KMS-11 (cell line): ENCODE results near the gene RNF166.

Experiments
- H2AFZ ChIP-seq: fragments of 200-600 bp; sonication (generic); 2 replicates; pipeline ENCODE4 v1.6.1; 2016; ENCODE audit warnings: antibody characterized with exemption, mixed run types, low read depth
- H3K27ac ChIP-seq: fragments of 200-600 bp; sonication (generic); 2 replicates; pipeline ENCODE4 v1.6.1; 2016; ENCODE audit warnings: mild to moderate bottlenecking, mixed run types
- H3K27me3 ChIP-seq: fragments of 200-600 bp; sonication (generic); 2 replicates; pipeline ENCODE4 v1.6.1; 2017; ENCODE audit warnings: mild to moderate bottlenecking, low read depth, mixed run types, moderate library complexity; ENCODE audit not compliant: insufficient read depth
- H3K36me3 ChIP-seq: fragments of 200-600 bp; sonication (generic); 2 replicates; pipeline ENCODE4 v1.6.1; 2017; ENCODE audit warnings: mild to moderate bottlenecking, mixed run types; ENCODE audit not compliant: insufficient read depth
- H3K4me1 ChIP-seq: fragments of 200-600 bp; sonication (generic); 2 replicates; pipeline ENCODE4 v1.6.1; 2016; ENCODE audit warnings: mild to moderate bottlenecking, low read depth, mixed run types; ENCODE audit not compliant: poor library complexity, severe bottlenecking
- H3K4me2 ChIP-seq: fragments of 200-600 bp; sonication (generic); 2 replicates; pipeline ENCODE4 v1.7.0; 2016; ENCODE audit warnings: mild to moderate bottlenecking, mixed run types
- H3K4me3 ChIP-seq: fragments of 200-600 bp; sonication (generic); IDR thresholded peaks from 2 replicates; pipeline ENCODE4 v1.6.1; 2017; ENCODE audit warnings: low read depth, low read length, mixed read lengths; ENCODE audit not compliant: insufficient read depth
- H3K79me2 ChIP-seq: fragments of 200-600 bp; sonication (generic); 2 replicates; pipeline ENCODE4 v1.6.1; 2016; ENCODE audit warnings: low read depth, mixed run types; ENCODE audit not compliant: insufficient read depth
- H3K9ac ChIP-seq: fragments of 200-600 bp; sonication (generic); 2 replicates; pipeline ENCODE4 v1.6.1; 2016; ENCODE audit warnings: mild to moderate bottlenecking, mixed run types
- H4K20me1 ChIP-seq: fragments of 200-600 bp; sonication (generic); 2 replicates; pipeline ENCODE4 v1.6.1; 2016; ENCODE audit warnings: mild to moderate bottlenecking, mixed run types; ENCODE audit not compliant: insufficient read depth
- TF ChIP-seq, protein P1 (sequence below): fragments of 200-600 bp; sonication (generic); conservative IDR thresholded peaks from 2 replicates; pipeline ENCODE4 v1.6.1; 2017; ENCODE audit warnings: low read depth, mild to moderate bottlenecking, antibody characterized with exemption, low read length, moderate library complexity, mixed read lengths

The RNF166 gene

DNA sequence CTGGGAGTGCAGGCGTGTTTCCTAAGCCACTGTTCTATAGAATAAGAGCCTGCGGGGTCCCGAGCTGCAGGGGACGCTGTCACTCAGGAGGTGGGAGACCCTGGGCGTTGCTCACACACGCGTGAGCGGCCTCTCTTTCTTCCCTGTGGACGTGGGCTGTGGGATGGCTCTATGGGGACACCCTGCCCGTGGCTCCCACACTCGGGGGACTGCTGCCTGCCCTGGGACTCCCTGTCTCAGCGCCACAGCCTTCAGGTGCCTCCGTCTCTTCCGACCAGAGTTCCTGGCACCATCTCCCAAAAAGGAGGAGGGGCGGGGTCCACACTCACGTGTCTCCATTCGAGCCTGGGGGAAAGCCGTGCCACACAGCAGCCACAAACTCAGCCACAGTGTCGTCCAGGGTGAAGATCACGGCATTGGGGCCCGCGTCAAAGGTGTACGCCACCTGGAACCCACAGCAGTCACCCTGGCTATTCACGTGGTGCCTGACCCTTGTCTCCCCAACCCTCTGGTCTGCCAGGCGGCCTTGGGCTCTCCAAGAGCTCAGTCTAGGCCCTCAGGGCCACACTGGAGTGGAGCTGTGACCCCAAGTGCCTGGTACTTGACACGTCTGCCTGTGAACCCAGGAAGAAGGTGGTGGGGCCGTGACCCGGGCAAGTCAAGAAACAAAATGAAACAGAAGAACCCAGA, 51.7 kb downstream of the RNF166 start:
- TF ChIP-seq, protein P1, sequence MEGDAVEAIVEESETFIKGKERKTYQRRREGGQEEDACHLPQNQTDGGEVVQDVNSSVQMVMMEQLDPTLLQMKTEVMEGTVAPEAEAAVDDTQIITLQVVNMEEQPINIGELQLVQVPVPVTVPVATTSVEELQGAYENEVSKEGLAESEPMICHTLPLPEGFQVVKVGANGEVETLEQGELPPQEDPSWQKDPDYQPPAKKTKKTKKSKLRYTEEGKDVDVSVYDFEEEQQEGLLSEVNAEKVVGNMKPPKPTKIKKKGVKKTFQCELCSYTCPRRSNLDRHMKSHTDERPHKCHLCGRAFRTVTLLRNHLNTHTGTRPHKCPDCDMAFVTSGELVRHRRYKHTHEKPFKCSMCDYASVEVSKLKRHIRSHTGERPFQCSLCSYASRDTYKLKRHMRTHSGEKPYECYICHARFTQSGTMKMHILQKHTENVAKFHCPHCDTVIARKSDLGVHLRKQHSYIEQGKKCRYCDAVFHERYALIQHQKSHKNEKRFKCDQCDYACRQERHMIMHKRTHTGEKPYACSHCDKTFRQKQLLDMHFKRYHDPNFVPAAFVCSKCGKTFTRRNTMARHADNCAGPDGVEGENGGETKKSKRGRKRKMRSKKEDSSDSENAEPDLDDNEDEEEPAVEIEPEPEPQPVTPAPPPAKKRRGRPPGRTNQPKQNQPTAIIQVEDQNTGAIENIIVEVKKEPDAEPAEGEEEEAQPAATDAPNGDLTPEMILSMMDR = no peak
- Histone ChIP-seq H3K27me3 (no peaks in the 10 kb centered on the region), H3K4me2 (no peak overlapping the region), H4K20me1 (no peaks in the 10 kb centered on the region), H3K36me3 (no peaks in the 10 kb centered on the region), H3K4me3 (no peak overlapping the region), H3K79me2 (peaks cover 8% of the 10 kb centered on the region; the same call in 1 of the 2 replicates), H3K9ac (no peak overlapping the region), H3K27ac (no peak overlapping the region), H2AFZ (no peak overlapping the region), H3K4me1 (peaks cover 17% of the 10 kb centered on the region)

DNA sequence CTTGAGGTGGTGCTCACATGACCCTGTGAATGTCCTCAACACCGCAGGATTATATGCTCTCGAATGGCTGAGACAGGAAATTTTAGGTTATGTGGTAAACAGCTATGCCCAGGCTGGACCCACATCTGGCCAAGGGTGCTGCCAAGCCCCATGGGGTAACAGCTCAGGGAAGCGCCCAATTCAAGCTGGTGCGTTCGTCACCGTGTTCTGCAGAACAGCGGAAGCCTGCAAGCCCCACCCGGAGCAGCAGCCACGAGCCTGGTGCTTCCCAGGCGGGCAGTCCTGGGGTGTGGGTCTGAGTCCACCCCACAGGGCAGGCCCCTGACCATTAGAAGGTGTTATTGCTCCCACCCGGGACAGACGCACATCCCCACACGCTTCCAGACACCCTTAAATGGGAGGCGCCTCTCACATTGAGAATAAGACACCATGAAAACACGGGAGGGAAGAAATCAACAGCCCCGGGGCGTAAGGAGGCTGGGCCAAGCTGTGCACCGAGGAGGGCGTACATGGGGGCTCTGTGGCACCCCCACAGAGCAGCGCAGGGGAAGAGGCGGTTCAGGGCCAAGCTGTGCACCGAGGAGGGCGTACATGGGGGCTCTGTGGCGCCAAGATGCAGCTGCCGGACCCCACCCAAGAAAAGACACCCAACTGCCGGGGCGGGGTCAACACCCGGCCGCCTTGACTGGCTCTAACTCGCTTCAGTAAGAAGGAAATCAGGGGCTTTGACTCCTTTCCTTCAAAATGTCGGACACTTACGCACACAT, 52.4 kb downstream of the RNF166 start:
- no peak overlapping the region for H3K4me2 ChIP-seq
- TF ChIP-seq, protein P1 = no peak
- no peaks in the 10 kb centered on the region for H3K36me3 ChIP-seq
- no peaks in the 10 kb centered on the region for H4K20me1 ChIP-seq
- no peak overlapping the region for H3K9ac ChIP-seq
- no peak overlapping the region for H3K4me3 ChIP-seq
- H3K4me1 ChIP-seq = peaks cover 21% of the 10 kb centered on the region
- peaks cover 11% of the 10 kb centered on the region for H3K79me2 ChIP-seq
- H3K27me3 ChIP-seq = no peaks in the 10 kb centered on the region
- H2AFZ ChIP-seq = no peak overlapping the region
- H3K27ac ChIP-seq = no peak overlapping the region

DNA sequence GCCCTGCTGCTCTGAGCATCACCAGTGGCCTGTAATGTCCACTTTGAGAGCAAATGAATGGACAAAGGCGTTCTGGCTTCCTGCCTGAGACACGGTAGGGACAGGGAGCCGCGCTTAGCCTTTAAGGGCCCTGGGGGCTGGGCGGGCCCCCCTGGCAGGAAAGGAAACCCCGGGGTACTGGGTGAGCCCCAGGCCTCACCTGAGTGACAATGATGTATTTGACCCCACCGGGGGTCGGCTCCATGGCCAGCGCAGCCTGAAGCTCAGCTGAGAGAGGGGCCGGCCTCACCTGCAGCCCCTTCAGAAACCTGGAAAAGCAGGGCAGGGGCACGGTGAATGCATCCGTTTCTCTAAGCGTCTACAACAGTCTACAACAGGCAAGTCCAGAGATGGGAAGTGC, 53.1 kb downstream of the RNF166 start:
- Histone ChIP-seq H4K20me1 (no peaks in the 10 kb centered on the region), H3K4me3 (no peak overlapping the region), H3K79me2 (peaks cover 11% of the 10 kb centered on the region), H3K9ac (no peak overlapping the region), H3K36me3 (no peaks in the 10 kb centered on the region), H3K4me2 (no peak overlapping the region), H2AFZ (no peak overlapping the region), H3K4me1 (peaks cover 21% of the 10 kb centered on the region), H3K27me3 (no peaks in the 10 kb centered on the region), H3K27ac (no peak overlapping the region)
- TF ChIP-seq, protein P1 = no peak

DNA sequence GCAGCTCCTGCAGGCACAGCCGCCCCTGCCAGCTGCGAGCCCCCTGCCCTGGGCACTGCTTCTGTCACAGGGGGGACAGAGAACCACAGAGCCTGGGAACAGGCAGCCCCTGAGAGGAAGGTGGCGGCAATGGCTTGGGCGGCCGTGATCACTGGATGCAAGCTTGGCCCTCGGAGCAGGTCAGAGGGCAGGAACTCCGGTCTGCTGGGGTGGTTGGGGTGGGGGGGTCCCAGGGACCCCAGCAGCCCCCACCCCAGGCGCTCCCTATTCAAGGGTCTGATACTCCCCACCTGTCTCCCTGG, 53.5 kb downstream of the RNF166 start:
- no peaks in the 10 kb centered on the region for H3K36me3 ChIP-seq
- H3K27ac ChIP-seq = no peak overlapping the region
- no peak overlapping the region for H3K4me2 ChIP-seq
- H3K4me3 ChIP-seq = no peak overlapping the region
- peaks cover 11% of the 10 kb centered on the region for H3K79me2 ChIP-seq
- H3K27me3 ChIP-seq = no peaks in the 10 kb centered on the region
- no peaks in the 10 kb centered on the region for H4K20me1 ChIP-seq
- H3K4me1 ChIP-seq = peaks cover 21% of the 10 kb centered on the region
- no peak overlapping the region for H3K9ac ChIP-seq
- H2AFZ ChIP-seq = no peak overlapping the region
- TF ChIP-seq, protein P1 = no peak
